Epidermal melanocyte (primary cell): ENCODE results near the gene CSRP3.

Experiments
- DNase-seq: peaks from one replicate; pipeline ENCODE4 v3.0.0; 2011; ENCODE audit warnings: low spot score; ENCODE audit not compliant: insufficient read length

Gene CSRP3

DNA sequence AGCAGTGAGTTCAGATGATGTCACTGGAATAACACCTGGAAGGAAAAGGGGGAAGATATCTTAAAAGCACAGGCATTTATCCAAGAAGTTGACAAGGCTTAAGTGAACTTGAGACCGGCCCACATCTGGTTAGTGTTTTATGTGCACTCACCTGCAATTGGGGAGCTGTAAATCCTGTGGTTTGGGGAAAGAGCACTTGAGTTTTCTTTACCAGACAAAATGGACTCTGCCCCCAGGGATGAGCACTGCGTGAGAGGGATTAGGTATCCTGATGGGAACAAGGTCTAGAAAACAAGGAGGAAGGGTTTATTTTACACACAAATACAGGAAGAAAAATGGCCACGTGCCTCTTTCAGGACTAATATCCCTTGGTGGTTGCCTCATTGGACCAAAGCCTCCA is 23.8 kb upstream of the CSRP3 start:
- DNase-seq, result no peak

DNA sequence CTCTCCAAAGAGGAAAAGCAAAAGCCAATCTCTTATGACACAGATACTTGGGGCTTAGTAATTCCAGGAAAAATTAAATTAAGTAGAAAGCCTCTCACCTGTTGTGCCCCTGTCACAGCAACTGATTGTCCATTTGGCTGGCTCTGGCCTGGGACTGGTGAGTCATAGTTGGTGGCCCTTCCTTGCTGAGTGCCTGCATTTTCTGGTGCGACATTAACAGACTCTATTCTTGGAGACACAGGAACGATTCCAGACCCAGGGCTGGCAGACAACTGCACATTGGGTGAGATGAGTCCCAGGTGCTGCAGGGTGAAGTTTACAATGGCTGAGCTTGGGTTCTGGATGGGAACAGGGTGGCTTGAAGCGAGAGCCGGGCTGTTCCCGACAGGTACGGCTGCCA is 23.3 kb upstream of the CSRP3 start:
- DNase-seq, result no peak

DNA sequence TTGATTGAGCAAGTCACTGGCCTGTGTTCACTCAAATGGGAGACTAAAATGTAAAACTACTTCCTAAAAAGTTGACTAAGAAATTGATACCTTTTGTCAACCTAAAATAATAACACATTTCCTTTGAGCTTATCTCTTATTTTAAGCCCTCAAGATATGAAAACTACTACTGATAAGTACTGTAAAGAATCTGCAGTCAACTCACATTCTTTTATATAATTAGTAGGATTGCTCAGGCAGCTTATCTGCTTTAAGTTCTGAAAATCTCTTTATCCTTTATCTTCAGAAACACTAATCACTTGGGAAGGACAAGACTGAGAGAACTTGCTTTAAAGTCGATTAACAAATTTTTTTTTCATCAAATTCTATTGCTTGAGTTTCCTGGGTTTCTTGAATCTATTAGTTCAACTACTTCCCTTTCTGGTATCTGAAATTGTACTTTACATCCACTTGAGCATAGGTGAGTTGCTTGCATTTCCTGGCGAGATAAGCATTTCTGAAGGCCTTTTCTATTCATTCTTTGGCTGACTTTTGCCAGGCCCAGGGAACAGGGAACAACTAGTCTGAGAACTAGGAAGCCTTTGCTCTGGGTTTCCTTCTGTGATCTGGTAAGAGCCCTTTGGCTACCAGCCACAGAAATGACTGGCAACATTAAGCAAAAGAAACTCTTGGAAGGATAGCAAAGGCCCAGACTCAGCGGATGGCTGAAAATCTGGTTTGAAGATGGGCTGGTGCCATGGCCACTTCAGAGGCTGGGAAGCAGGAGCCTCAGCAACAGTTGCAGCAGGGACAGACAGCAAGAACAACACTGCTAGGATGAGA is 19.3 kb upstream of the CSRP3 start:
- DNase-seq, result no peak

DNA sequence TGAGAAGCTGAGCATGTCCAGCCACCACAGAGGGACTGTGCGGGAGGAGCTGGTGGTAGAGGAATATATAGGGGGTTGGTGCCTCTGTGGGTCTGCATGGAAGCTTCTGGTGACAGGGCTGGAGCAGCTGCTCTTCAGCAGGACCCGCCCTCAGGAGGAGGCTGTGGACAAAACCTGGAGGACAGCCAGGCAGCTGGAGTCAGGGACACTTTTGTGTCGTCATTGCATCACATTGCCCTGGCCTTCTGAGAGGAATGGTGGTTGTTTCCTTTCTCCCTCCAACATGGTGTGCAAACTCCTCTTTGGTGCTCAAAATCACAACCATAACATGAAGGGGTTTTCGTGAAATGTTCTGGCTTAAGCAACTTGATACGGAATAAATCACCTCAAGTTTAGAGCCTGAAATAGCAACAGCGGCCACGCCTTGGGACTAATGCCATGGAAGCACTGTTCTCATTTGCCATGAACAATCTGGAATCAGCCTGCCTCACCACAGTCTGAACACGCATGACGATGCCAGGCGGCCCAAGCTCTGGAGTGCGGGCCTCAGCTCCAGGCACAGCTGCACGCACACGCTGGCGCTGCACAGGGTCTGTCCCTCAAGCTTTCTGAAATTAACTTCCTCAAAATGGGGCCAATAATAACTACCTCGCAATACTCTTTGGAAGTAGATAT is 17.1 kb upstream of the CSRP3 start:
- no peak for DNase-seq

DNA sequence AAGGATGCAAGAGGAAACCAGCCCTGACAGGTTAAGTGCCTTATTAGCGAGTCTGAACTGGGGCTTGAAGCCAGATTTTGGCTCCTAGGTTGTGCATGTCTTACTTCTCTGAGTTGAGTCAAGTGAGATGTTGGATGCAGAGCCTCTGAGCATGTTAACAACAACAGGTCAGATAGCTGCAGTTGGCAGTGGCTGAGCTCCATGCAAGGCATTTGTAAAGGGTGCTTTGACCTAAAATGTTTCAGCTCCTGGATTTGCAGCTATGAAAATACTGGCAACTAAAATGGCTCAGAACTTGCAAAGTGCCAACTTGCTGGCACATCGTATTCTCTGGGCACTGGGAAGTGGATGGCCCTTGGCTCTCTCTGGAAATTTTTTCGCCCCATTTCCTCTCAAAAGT is 16.4 kb upstream of the CSRP3 start:
- DNase-seq, result no peak

DNA sequence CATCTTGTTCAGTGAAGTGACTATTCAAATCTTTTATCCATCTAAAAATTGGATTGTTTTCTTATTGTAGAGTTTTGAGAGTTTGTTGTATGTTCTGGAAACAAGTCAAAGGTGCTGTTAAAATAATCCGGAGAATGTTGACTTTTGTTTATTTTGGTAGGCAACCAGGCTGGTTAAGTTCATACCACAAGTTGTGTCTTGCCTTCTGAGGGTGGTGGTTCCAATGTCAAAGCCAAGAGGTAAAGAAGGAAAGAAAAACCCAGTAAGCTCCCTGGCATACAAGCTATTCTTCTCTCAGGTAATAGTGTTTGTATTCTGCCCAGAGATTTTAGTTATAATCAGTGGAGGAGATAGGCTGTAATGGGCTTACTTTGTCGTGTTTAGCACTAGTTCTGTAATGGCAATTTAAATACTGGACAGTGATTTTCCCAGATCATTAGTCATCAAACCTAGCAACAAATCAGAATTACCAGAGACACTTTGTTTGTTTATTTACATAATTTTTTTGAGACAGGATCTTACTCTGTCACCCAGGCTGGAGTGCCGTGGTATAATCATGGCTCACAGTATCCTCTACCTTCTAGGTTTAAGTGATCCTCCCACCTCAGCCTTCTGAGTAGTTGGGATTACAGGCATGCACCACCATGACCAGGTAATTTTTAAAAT is 15.1 kb upstream of the CSRP3 start:
- DNase-seq, result no peak

DNA sequence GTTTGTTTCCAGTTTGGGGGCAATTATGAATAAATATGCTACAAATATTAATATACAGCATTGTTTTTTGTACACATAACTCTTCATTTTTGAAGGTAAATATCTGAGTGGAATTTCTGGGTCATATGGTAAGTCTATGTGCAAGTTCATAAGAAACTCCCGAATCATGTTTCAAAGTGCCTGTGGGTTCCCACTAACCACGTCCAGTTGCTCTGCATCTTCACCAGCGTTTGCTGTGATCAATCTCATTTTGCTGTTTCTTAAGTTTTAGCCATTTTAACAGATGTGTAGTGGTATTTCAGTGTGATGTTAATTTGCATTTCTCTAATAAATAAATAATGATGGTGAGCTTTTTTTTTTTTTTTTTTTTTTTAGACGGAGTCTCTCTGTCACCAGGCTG is 14.2 kb upstream of the CSRP3 start:
- no peak for DNase-seq

DNA sequence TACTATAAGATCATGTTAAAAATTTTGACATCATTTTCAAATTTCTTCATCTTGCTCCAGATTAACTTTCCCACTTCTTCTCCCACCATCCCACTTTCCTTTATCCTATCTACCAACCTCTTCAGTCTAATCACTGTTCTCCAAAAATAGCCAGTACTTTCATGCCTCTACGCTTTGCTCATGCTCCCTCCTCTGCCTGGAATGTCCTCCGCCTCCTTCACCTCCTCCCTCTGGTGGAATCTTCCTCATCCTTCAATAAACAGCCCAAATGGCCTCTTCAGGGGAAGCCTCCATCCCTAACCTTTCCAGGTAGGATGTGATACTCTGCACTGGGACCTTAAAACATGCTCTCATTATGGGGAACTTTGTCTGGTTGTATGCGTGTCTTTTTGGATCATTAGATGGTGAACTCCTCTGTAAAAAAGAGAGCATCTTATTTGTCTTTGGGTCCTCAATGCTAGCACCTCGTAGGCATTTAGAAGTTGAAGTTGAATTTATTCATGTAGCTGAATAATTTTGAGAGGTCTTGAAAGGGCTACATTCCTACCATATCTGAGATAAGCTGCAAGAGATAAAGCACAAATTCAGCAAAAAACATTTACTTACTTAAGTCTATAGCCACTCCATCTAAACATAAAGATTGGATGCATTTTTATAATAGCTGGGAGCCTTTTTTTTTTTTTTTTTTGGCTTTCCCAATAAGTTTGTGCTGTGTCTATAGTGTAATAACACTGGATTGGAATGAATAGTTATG is 8.0 kb upstream of the CSRP3 start:
- no peak for DNase-seq

DNA sequence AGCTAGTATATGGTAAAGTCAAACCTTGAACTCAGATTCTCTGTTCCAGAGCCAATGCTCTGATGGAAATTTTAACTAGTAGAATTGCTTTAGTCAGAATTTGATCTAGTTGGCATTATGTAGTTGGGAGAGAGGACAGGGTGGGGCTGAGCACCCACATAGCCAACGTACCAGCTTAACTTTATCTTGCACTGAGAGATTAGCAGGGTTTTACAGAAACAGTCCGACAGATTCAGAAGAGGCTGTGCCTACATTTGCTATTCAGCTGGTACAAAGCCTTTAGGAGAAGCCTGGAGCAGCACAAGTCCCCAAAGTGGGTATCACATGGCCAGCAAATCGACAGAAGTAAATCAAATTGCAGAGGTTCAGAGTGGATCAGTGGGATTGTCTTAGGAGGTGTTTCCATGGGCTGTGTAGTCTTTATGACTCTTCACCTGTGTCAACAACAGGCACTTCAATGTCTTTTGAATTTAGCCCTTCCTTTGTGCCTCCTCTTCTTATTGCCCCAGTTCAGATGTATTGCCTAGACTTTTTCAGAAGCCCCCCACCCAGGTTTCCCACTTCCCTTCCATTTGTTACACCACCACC is 7.3 kb upstream of the CSRP3 start:
- DNase-seq, result no peak

DNA sequence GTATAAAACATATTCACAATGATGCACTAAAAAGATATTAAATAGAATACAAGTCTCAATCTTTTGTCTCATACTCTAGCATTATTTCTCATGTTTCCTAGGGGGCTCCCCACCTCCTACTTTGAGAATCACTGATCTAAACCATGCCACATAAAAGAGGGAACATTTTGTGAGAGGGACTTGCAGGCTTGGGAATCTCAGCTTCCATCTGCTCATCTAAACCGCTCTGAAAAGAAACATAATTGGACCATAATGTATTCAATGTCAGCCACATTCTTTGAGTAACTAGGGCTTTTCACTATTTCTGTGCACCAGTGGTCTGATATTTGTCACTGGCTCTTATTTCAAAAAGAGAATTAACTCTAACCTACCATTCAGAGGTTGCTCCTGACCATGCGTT is 6.4 kb upstream of the CSRP3 start:
- no peak for DNase-seq

DNA sequence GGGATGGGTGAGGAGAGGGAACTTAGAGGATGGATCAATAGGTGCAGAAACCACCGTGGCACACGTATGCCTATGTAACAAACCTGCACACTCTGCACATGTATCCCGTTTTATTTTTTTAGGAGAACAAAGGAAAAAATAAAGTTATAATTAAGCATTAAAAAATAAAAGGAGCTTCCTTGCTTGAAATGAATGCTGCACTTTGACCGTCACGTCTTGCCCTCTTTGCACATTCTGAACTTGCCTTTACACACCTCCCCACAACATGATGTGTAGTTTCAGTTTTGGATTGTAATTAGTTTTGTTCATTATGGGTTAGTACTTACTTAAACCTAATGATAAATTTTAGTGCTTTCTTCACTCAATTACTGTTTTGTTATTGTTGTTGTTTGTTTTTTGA is 3.1 kb upstream of the CSRP3 start:
- no peak for DNase-seq

DNA sequence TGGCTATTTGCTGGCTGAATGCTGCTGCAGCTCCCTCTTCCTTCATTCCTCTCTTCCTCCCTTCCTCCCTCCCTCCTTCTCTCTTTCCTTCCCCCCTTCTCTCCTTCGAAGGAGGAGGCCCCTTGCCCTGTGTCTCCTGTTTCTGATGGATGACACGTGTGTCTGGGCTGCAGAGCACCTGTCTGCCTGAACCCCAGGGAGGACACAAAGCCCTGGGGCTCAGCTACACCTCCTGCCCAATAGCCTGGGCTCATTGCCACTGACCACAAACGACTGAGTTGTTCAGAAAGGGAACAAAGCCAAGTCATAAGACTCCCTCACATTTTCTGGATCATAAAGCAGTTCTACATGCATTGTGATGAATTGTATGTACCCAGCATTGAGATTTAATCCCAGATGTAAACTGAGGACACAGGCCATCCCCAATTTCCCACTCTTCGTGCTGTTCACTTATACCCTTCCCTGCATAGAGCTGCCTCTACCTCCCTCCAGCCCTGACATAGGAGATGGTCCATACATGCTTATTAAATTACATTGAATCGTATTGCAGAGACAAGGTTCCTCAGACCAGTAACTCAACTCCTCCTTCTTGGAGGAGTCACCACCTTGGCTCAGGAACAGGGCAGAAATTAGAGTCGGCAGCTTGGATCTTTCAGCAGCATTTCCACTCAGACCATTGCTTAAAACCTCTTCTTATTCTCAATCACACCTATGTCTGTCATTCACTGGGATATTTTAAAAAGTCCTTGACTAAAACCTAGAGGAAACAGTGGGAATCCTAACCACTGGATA is 1.2 kb downstream of the CSRP3 start:
- DNase-seq, result no peak

DNA sequence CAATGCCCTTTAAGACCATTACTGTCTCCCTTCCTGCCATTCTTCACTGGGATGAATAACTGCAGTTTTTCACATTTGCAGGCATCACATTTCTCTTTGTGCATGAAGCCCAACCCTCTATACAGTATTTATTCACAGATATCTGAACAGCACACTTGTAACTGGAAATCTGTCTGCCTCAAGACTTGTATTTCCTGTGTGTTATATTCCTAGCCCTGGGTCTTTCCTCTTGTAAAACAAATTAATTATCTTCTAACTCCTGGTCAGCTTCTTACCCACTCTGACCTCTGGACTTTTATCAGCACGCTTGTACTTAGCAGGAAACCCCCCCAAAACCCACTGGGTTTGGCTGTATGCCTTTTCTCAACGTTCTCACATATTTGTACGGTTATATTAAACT is 2.0 kb downstream of the CSRP3 start:
- no peak for DNase-seq

DNA sequence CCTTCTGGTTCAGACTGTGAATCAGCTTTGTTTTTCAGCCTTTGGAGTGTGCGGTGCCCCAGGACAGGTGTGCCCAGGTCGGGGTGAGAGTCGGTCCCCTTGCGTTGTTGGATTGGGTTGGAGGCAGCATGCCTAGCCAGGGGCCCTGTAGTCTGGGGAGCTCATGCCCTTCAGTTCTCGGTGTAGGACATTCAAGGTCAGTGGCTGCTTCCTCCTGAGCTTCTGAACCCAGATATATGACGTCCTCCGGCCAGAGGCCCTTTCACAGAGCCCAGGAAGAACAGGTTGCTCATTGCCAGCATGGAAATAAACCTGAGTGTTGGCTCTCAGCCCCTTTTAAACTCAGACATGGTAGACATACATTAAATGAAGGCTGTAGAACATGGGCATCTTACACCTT is 2.7 kb downstream of the CSRP3 start:
- DNase-seq, result no peak

DNA sequence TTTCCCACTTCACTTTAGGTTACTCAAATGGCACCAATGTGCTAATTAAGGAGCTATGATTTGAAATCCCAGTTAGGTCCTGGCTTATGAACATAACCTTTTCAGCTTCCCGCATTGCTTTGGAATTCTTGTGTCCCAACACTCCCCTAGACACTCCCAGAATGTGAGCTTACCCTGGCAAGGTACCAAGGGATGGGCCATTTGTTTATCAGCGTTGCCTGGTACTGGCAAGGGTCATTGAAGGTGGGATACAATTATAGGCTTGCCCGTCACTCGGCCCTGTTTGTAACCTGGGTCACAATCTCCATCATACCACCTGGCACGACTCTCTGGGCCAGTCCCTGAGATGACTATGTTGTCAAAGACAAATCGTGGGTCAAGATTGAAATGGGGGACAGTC is 5.4 kb downstream of the CSRP3 start:
- DNase-seq, result no peak

DNA sequence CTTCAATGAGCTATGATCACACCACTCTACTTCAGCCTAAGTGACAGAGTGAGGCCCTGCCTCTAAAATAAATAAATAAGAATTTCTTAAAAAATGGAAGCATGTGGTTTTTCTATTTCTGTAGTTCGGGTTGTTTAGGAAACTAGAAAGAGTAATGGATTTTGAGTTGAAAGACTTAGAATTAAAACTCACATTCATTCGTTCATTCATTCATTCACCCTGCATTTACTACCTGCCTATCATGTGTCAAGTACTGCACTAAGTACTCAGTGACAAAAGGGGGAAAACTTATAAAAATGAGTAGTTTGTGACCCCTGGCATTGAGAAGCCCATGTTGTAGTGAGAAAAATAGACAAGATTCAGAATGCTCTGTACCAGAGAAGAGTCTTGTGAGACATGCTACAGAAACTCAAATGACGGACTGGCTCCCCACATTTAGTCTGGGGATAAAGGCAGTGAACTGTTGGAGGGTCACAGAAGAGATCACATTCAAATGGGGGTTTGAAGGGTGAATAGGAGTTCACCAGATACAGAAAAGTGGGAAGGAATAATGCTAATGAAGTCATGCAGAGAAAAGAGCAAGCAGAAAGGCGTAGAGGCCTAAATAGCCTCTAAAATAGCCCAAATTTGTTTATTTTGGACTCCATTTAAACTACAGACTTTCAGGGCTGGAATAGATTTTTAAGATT is 7.0 kb downstream of the CSRP3 start:
- DNase-seq, result no peak

DNA sequence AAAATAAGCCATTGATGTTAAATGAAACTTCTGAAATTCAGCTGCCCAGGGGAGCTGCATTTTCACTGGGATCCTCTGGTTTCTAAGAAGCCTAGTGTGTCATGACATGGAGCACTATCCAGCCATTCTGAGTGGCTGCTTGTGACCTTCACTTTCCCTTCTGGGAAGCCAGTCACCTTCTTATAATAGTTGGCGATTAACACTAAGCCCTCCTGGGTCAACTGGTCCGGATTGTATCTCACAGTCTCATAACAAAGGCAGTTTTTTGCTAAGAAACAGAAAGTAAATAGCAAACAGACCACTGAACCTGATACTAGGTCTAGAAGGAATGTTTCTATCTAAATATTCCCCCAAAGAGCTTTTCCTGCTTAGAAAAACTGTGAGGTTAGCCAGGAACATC is 7.9 kb downstream of the CSRP3 start:
- DNase-seq, result no peak

DNA sequence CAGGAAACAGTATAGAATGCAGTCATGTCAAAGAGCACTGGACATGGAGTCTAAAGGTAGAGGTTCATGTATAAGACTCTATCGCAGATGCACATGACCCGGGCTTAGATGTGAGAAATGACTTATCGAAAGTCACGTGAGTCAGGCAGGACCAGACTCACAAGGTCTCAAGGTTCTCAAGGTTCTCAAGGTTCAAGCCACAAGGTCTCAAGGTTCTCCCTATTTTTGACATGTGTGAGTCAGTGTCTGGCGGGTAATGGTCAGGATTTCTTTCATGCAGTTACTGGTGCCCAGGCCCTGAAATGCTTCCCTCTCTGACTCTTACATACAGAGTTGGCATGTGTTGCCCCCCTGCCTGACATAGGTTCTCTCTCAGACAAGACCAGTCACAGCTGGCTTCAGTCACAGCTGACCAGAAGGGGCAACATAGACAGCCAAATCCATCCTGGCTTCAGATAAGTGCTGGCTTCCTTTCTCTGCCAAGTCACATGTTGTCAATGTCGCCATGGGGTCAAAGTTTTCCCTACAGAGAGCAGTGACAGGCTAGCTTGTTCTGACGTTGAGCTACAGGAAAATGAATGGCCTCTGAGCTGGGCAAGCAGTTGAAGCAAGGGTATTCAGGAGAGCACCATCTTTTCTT is 10.1 kb downstream of the CSRP3 start:
- DNase-seq, result no peak

DNA sequence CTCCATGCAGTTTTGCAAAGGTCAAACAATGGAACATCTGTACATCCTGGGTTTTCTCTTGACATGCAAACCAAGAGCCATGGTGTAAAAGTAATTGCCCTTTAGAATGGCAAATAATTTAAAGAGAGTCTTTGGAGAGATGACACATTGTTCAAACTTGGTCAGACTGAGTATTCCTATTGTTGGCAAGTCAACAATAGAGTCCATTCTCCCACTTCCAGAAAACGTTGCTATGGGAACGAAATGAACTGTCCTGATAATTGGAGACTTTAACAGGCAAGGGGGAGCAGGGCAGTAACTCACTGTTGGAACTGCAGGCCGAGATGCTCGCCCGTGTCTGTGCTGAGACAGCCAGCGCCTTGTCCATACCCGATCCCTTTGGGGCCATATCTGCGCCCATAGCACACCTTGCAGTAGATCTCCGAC is 13.9 kb downstream of the CSRP3 start:
- no peak for DNase-seq
